HEK293 (cell line): Measurements from ENCODE around the gene COQ8A.

Experiments used
- CTCF ChIA-PET: fragments of 350-600 bp; formaldehyde crosslinking; extraction: SDS; loops from one replicate; lab custom pipeline; 2021; ENCODE audit warnings: antibody characterized with exemption; lab: Yijun Ruan, JAX
- POLR2A ChIA-PET: fragments of 300-600 bp; formaldehyde crosslinking; extraction: SDS; loops from one replicate; lab custom pipeline; 2020; ENCODE audit warnings: antibody characterized with exemption, inconsistent platforms; lab: Yijun Ruan, JAX
- H3K27ac ChIP-seq: fragments of 200-500 bp; sonication (Bioruptor generic); 2 replicates; pipeline ENCODE4 v1.5.1; 2014; ENCODE audit warnings: low read depth, low read length, control low read depth, inconsistent platforms; ENCODE audit errors: extremely low read depth
- H3K36me3 ChIP-seq, 2 experiments: fragments of 200-500 bp in 1 of 2; sonication (Bioruptor generic) in 1 of 2; 1 replicate in 1 of 2; 2 replicates in 1 of 2; pipeline ENCODE4 v1.5.1; 2014 to 2017; ENCODE audit warnings: inconsistent platforms in 2 of 2, low read length in 2 of 2; ENCODE audit not compliant: control insufficient read depth in 2 of 2, insufficient read depth in 1 of 2
- H3K4me1 ChIP-seq: fragments of 200-500 bp; sonication (Bioruptor generic); 2 replicates; pipeline ENCODE4 v1.5.1; 2014; ENCODE audit warnings: mild to moderate bottlenecking, low read length, inconsistent platforms; ENCODE audit not compliant: control insufficient read depth, insufficient read depth
- H3K4me3 ChIP-seq: 2 replicates; pipeline ENCODE4 v1.5.1; 2011; ENCODE audit warnings: low read depth, mild to moderate bottlenecking, control low read depth, low read length, moderate library complexity
- H3K9me3 ChIP-seq: fragments of 200-500 bp; sonication (Bioruptor generic); 2 replicates; pipeline ENCODE4 v1.5.1; 2014; ENCODE audit warnings: low read depth, low read length, inconsistent platforms; ENCODE audit not compliant: control insufficient read depth, insufficient read depth
- BCL6B ChIP-seq: fragments of 450-650 bp; formaldehyde crosslinking; IDR thresholded peaks from 2 replicates; pipeline ENCODE4 v1.5.1; 2017; ENCODE audit warnings: missing biosample characterization, missing genetic modification characterization
- ZBTB1 ChIP-seq: fragments of 450-650 bp; formaldehyde crosslinking; IDR thresholded peaks from 2 replicates; pipeline ENCODE4 v1.5.1; 2016; ENCODE audit warnings: missing biosample characterization, missing genetic modification characterization
- ZBTB8A ChIP-seq: fragments of 450-650 bp; formaldehyde crosslinking; IDR thresholded peaks from 2 replicates; pipeline ENCODE4 v1.5.1; 2016; ENCODE audit warnings: missing biosample characterization, missing genetic modification characterization
- ZNF146 ChIP-seq: fragments of 450-650 bp; formaldehyde crosslinking; IDR thresholded peaks from 2 replicates; pipeline ENCODE4 v1.5.1; 2016; ENCODE audit warnings: missing biosample characterization, missing genetic modification characterization
- ZNF174 ChIP-seq: fragments of 450-650 bp; formaldehyde crosslinking; IDR thresholded peaks from 2 replicates; pipeline ENCODE4 v1.5.0; 2017; ENCODE audit warnings: missing biosample characterization, mild to moderate bottlenecking, missing genetic modification characterization
- ZNF292 ChIP-seq: fragments of 450-650 bp; formaldehyde crosslinking; IDR thresholded peaks from 2 replicates; pipeline ENCODE4 v1.5.1; 2016; ENCODE audit warnings: low read depth, missing biosample characterization, missing genetic modification characterization, borderline replicate concordance
- ZNF311 ChIP-seq: fragments of 450-650 bp; formaldehyde crosslinking; IDR thresholded peaks from 2 replicates; pipeline ENCODE4 v1.5.1; 2017; ENCODE audit warnings: missing biosample characterization, missing genetic modification characterization, borderline replicate concordance
- ZNF449 ChIP-seq: fragments of 450-650 bp; formaldehyde crosslinking; IDR thresholded peaks from 2 replicates; pipeline ENCODE4 v1.5.1; 2017; ENCODE audit warnings: missing biosample characterization, mild to moderate bottlenecking, missing genetic modification characterization, moderate library complexity
- ZNF521 ChIP-seq: fragments of 450-650 bp; formaldehyde crosslinking; IDR thresholded peaks from 2 replicates; pipeline ENCODE4 v1.5.1; 2017; ENCODE audit warnings: missing biosample characterization, mild to moderate bottlenecking, missing genetic modification characterization
- ZNF544 ChIP-seq: fragments of 450-650 bp; formaldehyde crosslinking; IDR thresholded peaks from 2 replicates; pipeline ENCODE4 v1.5.0; 2017; ENCODE audit warnings: missing biosample characterization, missing genetic modification characterization
- ZNF549 ChIP-seq: fragments of 450-650 bp; IDR thresholded peaks from 2 replicates; pipeline ENCODE4 v1.5.1; 2018; ENCODE audit warnings: missing biosample characterization, missing genetic modification characterization, mild to moderate bottlenecking, inconsistent platforms, moderate library complexity
- ZNF600 ChIP-seq: fragments of 450-650 bp; formaldehyde crosslinking; IDR thresholded peaks from 2 replicates; pipeline ENCODE4 v1.5.1; 2016; ENCODE audit warnings: missing biosample characterization, missing genetic modification characterization
- ZNF629 ChIP-seq: fragments of 450-650 bp; formaldehyde crosslinking; IDR thresholded peaks from 2 replicates; pipeline ENCODE4 v1.5.1; 2017; ENCODE audit warnings: missing biosample characterization, missing genetic modification characterization
- ZNF747 ChIP-seq: fragments of 450-650 bp; formaldehyde crosslinking; IDR thresholded peaks from 2 replicates; pipeline ENCODE4 v1.5.1; 2016; ENCODE audit warnings: missing biosample characterization, missing genetic modification characterization
- ZNF785 ChIP-seq: fragments of 450-650 bp; formaldehyde crosslinking; IDR thresholded peaks from 2 replicates; pipeline ENCODE4 v1.5.1; 2016; ENCODE audit warnings: missing biosample characterization, missing genetic modification characterization
- ZXDB ChIP-seq: fragments of 450-650 bp; formaldehyde crosslinking; IDR thresholded peaks from 2 replicates; pipeline ENCODE4 v1.5.1; 2016; ENCODE audit warnings: missing biosample characterization, missing genetic modification characterization
- TF ChIP-seq, protein P1 (sequence below): fragments of 450-650 bp; formaldehyde crosslinking; IDR thresholded peaks from 2 replicates; pipeline ENCODE4 v1.5.1; 2016; ENCODE audit warnings: missing biosample characterization, missing genetic modification characterization
- TF ChIP-seq, protein P2 (sequence below): fragments of 450-650 bp; formaldehyde crosslinking; conservative IDR thresholded peaks from 2 replicates; pipeline ENCODE4 v1.5.1; 2016; ENCODE audit warnings: low read depth, missing biosample characterization, missing genetic modification characterization
- TF ChIP-seq, protein P3 (sequence below): fragments of 450-650 bp; formaldehyde crosslinking; IDR thresholded peaks from 2 replicates; pipeline ENCODE4 v1.5.1; 2016; ENCODE audit warnings: missing biosample characterization, missing genetic modification characterization, borderline replicate concordance

The COQ8A gene

DNA sequence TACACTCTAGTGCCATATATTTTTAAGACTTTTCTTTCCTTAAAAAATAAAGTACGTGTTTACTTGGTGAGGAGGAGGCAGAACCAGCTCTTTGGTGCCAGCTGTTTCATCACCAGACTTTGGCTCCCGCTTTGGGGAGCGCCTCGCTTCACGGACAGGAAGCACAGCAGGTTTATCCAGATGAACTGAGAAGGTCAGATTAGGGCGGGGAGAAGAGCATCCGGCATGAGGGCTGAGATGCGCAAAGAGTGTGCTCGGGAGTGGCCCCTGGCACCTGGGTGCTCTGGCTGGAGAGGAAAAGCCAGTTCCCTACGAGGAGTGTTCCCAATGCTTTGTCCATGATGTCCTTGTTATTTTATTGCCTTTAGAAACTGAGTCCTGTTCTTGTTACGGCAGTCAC lies 44.5 kb upstream of the COQ8A start (continued):
- TF ChIP-seq, protein P1, sequence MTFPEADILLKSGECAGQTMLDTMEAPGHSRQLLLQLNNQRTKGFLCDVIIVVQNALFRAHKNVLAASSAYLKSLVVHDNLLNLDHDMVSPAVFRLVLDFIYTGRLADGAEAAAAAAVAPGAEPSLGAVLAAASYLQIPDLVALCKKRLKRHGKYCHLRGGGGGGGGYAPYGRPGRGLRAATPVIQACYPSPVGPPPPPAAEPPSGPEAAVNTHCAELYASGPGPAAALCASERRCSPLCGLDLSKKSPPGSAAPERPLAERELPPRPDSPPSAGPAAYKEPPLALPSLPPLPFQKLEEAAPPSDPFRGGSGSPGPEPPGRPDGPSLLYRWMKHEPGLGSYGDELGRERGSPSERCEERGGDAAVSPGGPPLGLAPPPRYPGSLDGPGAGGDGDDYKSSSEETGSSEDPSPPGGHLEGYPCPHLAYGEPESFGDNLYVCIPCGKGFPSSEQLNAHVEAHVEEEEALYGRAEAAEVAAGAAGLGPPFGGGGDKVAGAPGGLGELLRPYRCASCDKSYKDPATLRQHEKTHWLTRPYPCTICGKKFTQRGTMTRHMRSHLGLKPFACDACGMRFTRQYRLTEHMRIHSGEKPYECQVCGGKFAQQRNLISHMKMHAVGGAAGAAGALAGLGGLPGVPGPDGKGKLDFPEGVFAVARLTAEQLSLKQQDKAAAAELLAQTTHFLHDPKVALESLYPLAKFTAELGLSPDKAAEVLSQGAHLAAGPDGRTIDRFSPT (tag by site-specific recombination), result no peak
- no peak for TF ChIP-seq ZNF311

- Histone ChIP-seq H3K4me3 (no peak overlapping the region), H3K4me1 (no peaks in the 10 kb centered on the region), H3K36me3 (peaks cover 15 to 81% of the 10 kb centered on the region in 2 experiments; a peak in 2 of 3 replicates), H3K27ac (no peak overlapping the region), H3K9me3 (no peaks in the 10 kb centered on the region)
- CTCF ChIA-PET, result no interaction called here
- TF ChIP-seq ZXDB, result no peak
- TF ChIP-seq ZNF146 (tag by site-specific recombination), result 0 out of 2 replicates have a peak, but pooled peaks have one; percentile 6
- TF ChIP-seq ZBTB1, result no peak
- POLR2A ChIA-PET, result no interaction called here
Observed at GRCh38 chr1:226898246-226898645, 41.8 kb upstream of the COQ8A start.

GRCh38 chr1:226901421-226901820 lies 38.7 kb upstream of the COQ8A start:
- ChIA-PET CTCF (interaction anchor here (0.7 kb wide), 1 partner anchor 8 kb away, joined by 3 read pairs; no protein-coding TSS in a partner anchor), POLR2A (no interaction called here)
- Histone ChIP-seq H3K27ac (no peak overlapping the region), H3K36me3 (peaks cover 18 to 67% of the 10 kb centered on the region in 2 experiments), H3K9me3 (no peaks in the 10 kb centered on the region), H3K4me1 (no peaks in the 10 kb centered on the region), H3K4me3 (no peak overlapping the region)
- TF ChIP-seq ZNF549 (tag by site-specific recombination) (no peak), ZNF292 (tag by site-specific recombination) (no peak), ZNF521 (no peak), ZNF544 (tag by site-specific recombination) (no peak), ZBTB8A (tag by site-specific recombination) (no peak), ZNF785 (tag by site-specific recombination) (no peak), BCL6B (tag by site-specific recombination) (no peak), ZNF629 (tag by site-specific recombination) (no peak), ZNF747 (tag by site-specific recombination) (no peak), ZNF174 (no peak), ZNF449 (tag by site-specific recombination) (no peak), ZNF600 (tag by site-specific recombination) (no peak)
- TF ChIP-seq, protein P2, sequence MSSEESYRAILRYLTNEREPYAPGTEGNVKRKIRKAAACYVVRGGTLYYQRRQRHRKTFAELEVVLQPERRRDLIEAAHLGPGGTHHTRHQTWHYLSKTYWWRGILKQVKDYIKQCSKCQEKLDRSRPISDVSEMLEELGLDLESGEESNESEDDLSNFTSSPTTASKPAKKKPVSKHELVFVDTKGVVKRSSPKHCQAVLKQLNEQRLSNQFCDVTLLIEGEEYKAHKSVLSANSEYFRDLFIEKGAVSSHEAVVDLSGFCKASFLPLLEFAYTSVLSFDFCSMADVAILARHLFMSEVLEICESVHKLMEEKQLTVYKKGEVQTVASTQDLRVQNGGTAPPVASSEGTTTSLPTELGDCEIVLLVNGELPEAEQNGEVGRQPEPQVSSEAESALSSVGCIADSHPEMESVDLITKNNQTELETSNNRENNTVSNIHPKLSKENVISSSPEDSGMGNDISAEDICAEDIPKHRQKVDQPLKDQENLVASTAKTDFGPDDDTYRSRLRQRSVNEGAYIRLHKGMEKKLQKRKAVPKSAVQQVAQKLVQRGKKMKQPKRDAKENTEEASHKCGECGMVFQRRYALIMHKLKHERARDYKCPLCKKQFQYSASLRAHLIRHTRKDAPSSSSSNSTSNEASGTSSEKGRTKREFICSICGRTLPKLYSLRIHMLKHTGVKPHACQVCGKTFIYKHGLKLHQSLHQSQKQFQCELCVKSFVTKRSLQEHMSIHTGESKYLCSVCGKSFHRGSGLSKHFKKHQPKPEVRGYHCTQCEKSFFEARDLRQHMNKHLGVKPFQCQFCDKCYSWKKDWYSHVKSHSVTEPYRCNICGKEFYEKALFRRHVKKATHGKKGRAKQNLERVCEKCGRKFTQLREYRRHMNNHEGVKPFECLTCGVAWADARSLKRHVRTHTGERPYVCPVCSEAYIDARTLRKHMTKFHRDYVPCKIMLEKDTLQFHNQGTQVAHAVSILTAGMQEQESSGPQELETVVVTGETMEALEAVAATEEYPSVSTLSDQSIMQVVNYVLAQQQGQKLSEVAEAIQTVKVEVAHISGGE, result no peak
- TF ChIP-seq, protein P3, sequence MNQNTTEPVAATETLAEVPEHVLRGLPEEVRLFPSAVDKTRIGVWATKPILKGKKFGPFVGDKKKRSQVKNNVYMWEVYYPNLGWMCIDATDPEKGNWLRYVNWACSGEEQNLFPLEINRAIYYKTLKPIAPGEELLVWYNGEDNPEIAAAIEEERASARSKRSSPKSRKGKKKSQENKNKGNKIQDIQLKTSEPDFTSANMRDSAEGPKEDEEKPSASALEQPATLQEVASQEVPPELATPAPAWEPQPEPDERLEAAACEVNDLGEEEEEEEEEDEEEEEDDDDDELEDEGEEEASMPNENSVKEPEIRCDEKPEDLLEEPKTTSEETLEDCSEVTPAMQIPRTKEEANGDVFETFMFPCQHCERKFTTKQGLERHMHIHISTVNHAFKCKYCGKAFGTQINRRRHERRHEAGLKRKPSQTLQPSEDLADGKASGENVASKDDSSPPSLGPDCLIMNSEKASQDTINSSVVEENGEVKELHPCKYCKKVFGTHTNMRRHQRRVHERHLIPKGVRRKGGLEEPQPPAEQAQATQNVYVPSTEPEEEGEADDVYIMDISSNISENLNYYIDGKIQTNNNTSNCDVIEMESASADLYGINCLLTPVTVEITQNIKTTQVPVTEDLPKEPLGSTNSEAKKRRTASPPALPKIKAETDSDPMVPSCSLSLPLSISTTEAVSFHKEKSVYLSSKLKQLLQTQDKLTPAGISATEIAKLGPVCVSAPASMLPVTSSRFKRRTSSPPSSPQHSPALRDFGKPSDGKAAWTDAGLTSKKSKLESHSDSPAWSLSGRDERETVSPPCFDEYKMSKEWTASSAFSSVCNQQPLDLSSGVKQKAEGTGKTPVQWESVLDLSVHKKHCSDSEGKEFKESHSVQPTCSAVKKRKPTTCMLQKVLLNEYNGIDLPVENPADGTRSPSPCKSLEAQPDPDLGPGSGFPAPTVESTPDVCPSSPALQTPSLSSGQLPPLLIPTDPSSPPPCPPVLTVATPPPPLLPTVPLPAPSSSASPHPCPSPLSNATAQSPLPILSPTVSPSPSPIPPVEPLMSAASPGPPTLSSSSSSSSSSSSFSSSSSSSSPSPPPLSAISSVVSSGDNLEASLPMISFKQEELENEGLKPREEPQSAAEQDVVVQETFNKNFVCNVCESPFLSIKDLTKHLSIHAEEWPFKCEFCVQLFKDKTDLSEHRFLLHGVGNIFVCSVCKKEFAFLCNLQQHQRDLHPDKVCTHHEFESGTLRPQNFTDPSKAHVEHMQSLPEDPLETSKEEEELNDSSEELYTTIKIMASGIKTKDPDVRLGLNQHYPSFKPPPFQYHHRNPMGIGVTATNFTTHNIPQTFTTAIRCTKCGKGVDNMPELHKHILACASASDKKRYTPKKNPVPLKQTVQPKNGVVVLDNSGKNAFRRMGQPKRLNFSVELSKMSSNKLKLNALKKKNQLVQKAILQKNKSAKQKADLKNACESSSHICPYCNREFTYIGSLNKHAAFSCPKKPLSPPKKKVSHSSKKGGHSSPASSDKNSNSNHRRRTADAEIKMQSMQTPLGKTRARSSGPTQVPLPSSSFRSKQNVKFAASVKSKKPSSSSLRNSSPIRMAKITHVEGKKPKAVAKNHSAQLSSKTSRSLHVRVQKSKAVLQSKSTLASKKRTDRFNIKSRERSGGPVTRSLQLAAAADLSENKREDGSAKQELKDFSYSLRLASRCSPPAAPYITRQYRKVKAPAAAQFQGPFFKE (tag by site-specific recombination), result no peak
